Measurements from ENCODE around the gene DMD.

Gene DMD

GRCh38 chrX:31301203-31301602 is 1910.1 kb downstream of the DMD start:
- TF ChIP-seq FOXP2 (optimal IDR thresholded peaks at IDR 0.05; ENCODE audit: borderline replicate concordance, extremely low read depth, extremely low read length, insufficient read depth) = no peak
- TF ChIP-seq POLR2AphosphoS5 (IDR thresholded peaks at IDR 0.05; ENCODE audit: low read depth, low read length) = no peak
- no peak for TF ChIP-seq TAF1 (IDR thresholded peaks at IDR 0.05; ENCODE audit: borderline replicate concordance, insufficient read depth, low read length)
- no peak for TF ChIP-seq REST (IDR thresholded peaks at IDR 0.05; ENCODE audit: insufficient read depth in 1 of 2, low read depth in 2 of 2, low read length in 2 of 2)
- no peak for TF ChIP-seq SIN3A (IDR thresholded peaks at IDR 0.05; ENCODE audit: borderline replicate concordance, insufficient read depth, low read length)

- TF ChIP-seq TAF1 (IDR thresholded peaks at IDR 0.05; ENCODE audit: borderline replicate concordance, insufficient read depth, low read length) (no peak), POLR2AphosphoS5 (IDR thresholded peaks at IDR 0.05; ENCODE audit: low read depth, low read length) (no peak), REST (IDR thresholded peaks at IDR 0.05; ENCODE audit: insufficient read depth in 1 of 2, low read depth in 2 of 2, low read length in 2 of 2) (no peak), FOXP2 (optimal IDR thresholded peaks at IDR 0.05; ENCODE audit: borderline replicate concordance, extremely low read depth, extremely low read length, insufficient read depth) (no peak), SIN3A (IDR thresholded peaks at IDR 0.05; ENCODE audit: borderline replicate concordance, insufficient read depth, low read length) (no peak)
Observed at GRCh38 chrX:31298916-31299315, 1912.4 kb downstream of the DMD start.

- TF ChIP-seq REST (IDR thresholded peaks at IDR 0.05; ENCODE audit: insufficient read depth in 1 of 2, low read depth in 2 of 2, low read length in 2 of 2) (no peak), TAF1 (IDR thresholded peaks at IDR 0.05; ENCODE audit: borderline replicate concordance, insufficient read depth, low read length) (no peak), POLR2AphosphoS5 (IDR thresholded peaks at IDR 0.05; ENCODE audit: low read depth, low read length) (no peak), SIN3A (IDR thresholded peaks at IDR 0.05; ENCODE audit: borderline replicate concordance, insufficient read depth, low read length) (no peak), FOXP2 (optimal IDR thresholded peaks at IDR 0.05; ENCODE audit: borderline replicate concordance, extremely low read depth, extremely low read length, insufficient read depth) (no peak)
Observed at GRCh38 chrX:31297881-31298280, 1913.5 kb downstream of the DMD start.

GRCh38 chrX:31294475-31294874 is 1916.9 kb downstream of the DMD start:
- TF ChIP-seq FOXP2 (optimal IDR thresholded peaks at IDR 0.05; ENCODE audit: borderline replicate concordance, extremely low read depth, extremely low read length, insufficient read depth) = no peak
- no peak for TF ChIP-seq TAF1 (IDR thresholded peaks at IDR 0.05; ENCODE audit: borderline replicate concordance, insufficient read depth, low read length)
- TF ChIP-seq SIN3A (IDR thresholded peaks at IDR 0.05; ENCODE audit: borderline replicate concordance, insufficient read depth, low read length) = no peak
- TF ChIP-seq REST (IDR thresholded peaks at IDR 0.05; ENCODE audit: insufficient read depth in 1 of 2, low read depth in 2 of 2, low read length in 2 of 2) = no peak
- TF ChIP-seq POLR2AphosphoS5 (IDR thresholded peaks at IDR 0.05; ENCODE audit: low read depth, low read length) = no peak

GRCh38 chrX:31293409-31293808 is 1917.9 kb downstream of the DMD start:
- TF ChIP-seq POLR2AphosphoS5 (IDR thresholded peaks at IDR 0.05; ENCODE audit: low read depth, low read length) (no peak), TAF1 (IDR thresholded peaks at IDR 0.05; ENCODE audit: borderline replicate concordance, insufficient read depth, low read length) (no peak), SIN3A (IDR thresholded peaks at IDR 0.05; ENCODE audit: borderline replicate concordance, insufficient read depth, low read length) (no peak)
